H9 (cell line): ENCODE data around the gene NOVA1. TPM values are rescaled to one million over a fixed set of nuclear protein-coding genes. Genes with fewer than 3 reads are reported as not detected.

ENCODE experiments used
- DNase-seq: peaks from one replicate; pipeline ENCODE4 v3.0.0-alpha.2; 2017
- H2AFZ ChIP-seq: one replicate; pipeline ENCODE4 v1.6.1; 2013; ENCODE audit warnings: mild to moderate bottlenecking, low read length, control low read depth, moderate library complexity
- H2AK5ac ChIP-seq: 2 replicates; pipeline ENCODE4 v1.6.1; 2013; ENCODE audit warnings: low read length, control low read depth, mixed read lengths; ENCODE audit not compliant: insufficient read length
- H2BK120ac ChIP-seq: one replicate; pipeline ENCODE4 v1.6.1; 2013; ENCODE audit warnings: low read depth, mild to moderate bottlenecking, low read length, control low read depth, inconsistent platforms; ENCODE audit not compliant: poor library complexity, severe bottlenecking
- H2BK12ac ChIP-seq: 2 replicates; pipeline ENCODE4 v1.6.1; 2013; ENCODE audit warnings: low read length, control low read depth, mixed read lengths, low read depth; ENCODE audit not compliant: insufficient read length
- H2BK15ac ChIP-seq: 2 replicates; pipeline ENCODE4 v1.6.1; 2013; ENCODE audit warnings: low read depth, low read length, control low read depth
- H2BK20ac ChIP-seq: one replicate; pipeline ENCODE4 v1.6.1; 2013; ENCODE audit warnings: low read depth, mild to moderate bottlenecking, low read length, control low read depth, inconsistent platforms; ENCODE audit not compliant: poor library complexity, severe bottlenecking
- H2BK5ac ChIP-seq: 2 replicates; pipeline ENCODE4 v1.6.1; 2013; ENCODE audit warnings: low read length, control low read depth, mixed read lengths; ENCODE audit not compliant: insufficient read length
- H3K14ac ChIP-seq: 2 replicates; pipeline ENCODE4 v1.6.1; 2013; ENCODE audit warnings: low read length, control low read depth; ENCODE audit not compliant: insufficient read depth
- H3K18ac ChIP-seq: 2 replicates; pipeline ENCODE4 v1.6.1; 2013; ENCODE audit warnings: low read depth, mild to moderate bottlenecking, mixed read lengths, low read length, control low read depth; ENCODE audit not compliant: insufficient read length
- H3K23ac ChIP-seq: 2 replicates; pipeline ENCODE4 v1.6.1; 2013; ENCODE audit warnings: low read length, control low read depth, mixed read lengths, low read depth; ENCODE audit not compliant: insufficient read length
- H3K23me2 ChIP-seq: 2 replicates; pipeline ENCODE4 v1.6.1; 2013; ENCODE audit warnings: low read depth, mild to moderate bottlenecking, mixed read lengths, low read length, control low read depth; ENCODE audit not compliant: insufficient read length, poor library complexity, severe bottlenecking
- H3K27ac ChIP-seq: 2 replicates; pipeline ENCODE4 v1.5.1; 2013; ENCODE audit warnings: low read length, control low read depth, mixed read lengths, low read depth; ENCODE audit not compliant: insufficient read length
- H3K27me3 ChIP-seq: 2 replicates; pipeline ENCODE4 v1.6.1; 2013; ENCODE audit warnings: low read length, control low read depth, inconsistent platforms; ENCODE audit not compliant: insufficient read depth
- H3K4ac ChIP-seq: 2 replicates; pipeline ENCODE4 v1.6.1; 2013; ENCODE audit warnings: low read depth, mild to moderate bottlenecking, control low read depth, inconsistent platforms, low read length, moderate library complexity
- H3K4me1 ChIP-seq: 2 replicates; pipeline ENCODE4 v1.6.1; 2013; ENCODE audit warnings: low read length, control low read depth, inconsistent platforms; ENCODE audit not compliant: insufficient read depth
- H3K4me2 ChIP-seq: 2 replicates; pipeline ENCODE4 v1.6.1; 2013; ENCODE audit warnings: low read length, control low read depth, mixed read lengths; ENCODE audit not compliant: insufficient read length, insufficient read depth
- H3K56ac ChIP-seq: 2 replicates; pipeline ENCODE4 v1.6.1; 2013; ENCODE audit warnings: low read depth, mild to moderate bottlenecking, mixed read lengths, low read length, control low read depth; ENCODE audit not compliant: insufficient read length
- H3K79me1 ChIP-seq: 2 replicates; pipeline ENCODE4 v1.6.1; 2013; ENCODE audit warnings: low read depth, mild to moderate bottlenecking, moderate library complexity, low read length, control low read depth, inconsistent platforms; ENCODE audit not compliant: insufficient read depth, poor library complexity, severe bottlenecking
- H3K79me2 ChIP-seq: 2 replicates; pipeline ENCODE4 v1.6.1; 2013; ENCODE audit warnings: low read length, control low read depth, inconsistent platforms; ENCODE audit not compliant: insufficient read depth
- H3K9ac ChIP-seq: 2 replicates; pipeline ENCODE4 v1.6.1; 2013; ENCODE audit warnings: low read length, control low read depth, mixed read lengths; ENCODE audit not compliant: insufficient read length; ENCODE audit errors: extremely low read depth
- H3K9me3 ChIP-seq: one replicate; pipeline ENCODE4 v1.6.1; 2013; ENCODE audit warnings: low read depth, low read length, inconsistent platforms; ENCODE audit not compliant: control insufficient read depth
- H3T11ph ChIP-seq: one replicate; pipeline ENCODE4 v1.6.1; 2013; ENCODE audit warnings: mild to moderate bottlenecking, low read length, control low read depth, inconsistent platforms
- H4K20me1 ChIP-seq: one replicate; pipeline ENCODE4 v1.6.1; 2013; ENCODE audit not compliant: control insufficient read depth, insufficient read length, insufficient read depth
- H4K5ac ChIP-seq: 2 replicates; pipeline ENCODE4 v1.6.1; 2013; ENCODE audit warnings: low read depth, mild to moderate bottlenecking, mixed read lengths, low read length, control low read depth; ENCODE audit not compliant: insufficient read length
- H4K8ac ChIP-seq: replicated peaks from 2 replicates; pipeline ENCODE4 v1.6.1; 2013; ENCODE audit warnings: low read length, control low read depth, mixed read lengths, low read depth; ENCODE audit not compliant: insufficient read length
- H4K91ac ChIP-seq: 2 replicates; pipeline ENCODE4 v1.6.1; 2013; ENCODE audit warnings: low read depth, mild to moderate bottlenecking, moderate library complexity, mixed read lengths, low read length, control low read depth; ENCODE audit not compliant: insufficient read length
- H3K27ac Mint-ChIP-seq, 3 experiments: 2 replicates in 2 of 3; 3 replicates in 1 of 3; pipeline ENCODE4 v1.8.0; 2020 to 2021; ENCODE audit warnings: mixed read lengths in 3 of 3, mild to moderate bottlenecking in 1 of 3, moderate library complexity in 1 of 3
- H3K27me3 Mint-ChIP-seq: 2 replicates; pipeline ENCODE4 v1.8.0; 2021; ENCODE audit warnings: low read depth, mild to moderate bottlenecking, moderate library complexity, mixed read lengths
- H3K36me3 Mint-ChIP-seq, 3 experiments: 2 replicates in 2 of 3; 3 replicates in 1 of 3; pipeline ENCODE4 v1.8.0; 2020 to 2021; ENCODE audit warnings: low read depth in 3 of 3, mixed read lengths in 3 of 3; ENCODE audit not compliant: insufficient read depth in 1 of 3
- H3K4me1 Mint-ChIP-seq, 2 experiments: 2 replicates each; pipeline ENCODE4 v1.8.0; 2020; ENCODE audit warnings: mixed read lengths in 2 of 2
- H3K4me3 Mint-ChIP-seq, 2 experiments: 2 replicates in 1 of 2; 3 replicates in 1 of 2; pipeline ENCODE4 v1.8.0; 2020 to 2021; ENCODE audit warnings: mild to moderate bottlenecking in 2 of 2, mixed read lengths in 2 of 2, moderate library complexity in 1 of 2
- H3K9me3 Mint-ChIP-seq, 2 experiments: 2 replicates in 1 of 2; 3 replicates in 1 of 2; pipeline ENCODE4 v1.8.0; 2020; ENCODE audit warnings: mild to moderate bottlenecking in 2 of 2, mixed read lengths in 2 of 2, moderate library complexity in 1 of 2
- CTCF ChIP-seq: fragments of 200-600 bp; sonication (generic); conservative IDR thresholded peaks from 3 replicates; pipeline ENCODE4 v1.8.0; 2021; ENCODE audit warnings: antibody characterized with exemption, mild to moderate bottlenecking
- WGBS: extraction: QIAGEN DNeasy Blood & Tissue Kit; methylation state at CpG from one replicate; pipeline ENCODE4 v1.1.7; 2013; ENCODE audit warnings: missing lambda C conversion rate, low lambda C conversion rate, mixed read lengths; ENCODE audit not compliant: insufficient read length; ENCODE audit errors: extremely low coverage; 5-methylcytosine and 5-hydroxymethylcytosine counted together
- total RNA-seq: library from RNA; stranded (reverse); gene quantifications from 2 replicates; pipeline ENCODE4 v1.2.1, GENCODE V29; 2021

Gene NOVA1
- total RNA-seq, 1 experiment from 2014 or later, result 13.8 TPM

GRCh38 chr14:26412421-26412820 lies 185.4 kb downstream of the NOVA1 start:
- Mint-ChIP-seq H3K4me3 (no peak overlapping the region), H3K27ac (no peak overlapping the region), H3K36me3 (no peaks in the 10 kb centered on the region), H3K27me3 (no peaks in the 10 kb centered on the region), H3K4me1 (peaks cover 14 to 15% of the 10 kb centered on the region in 2 experiments), H3K9me3 (no peaks in the 10 kb centered on the region; a peak in 1 of 5 replicates)
- H3K9me3 ChIP-seq, result no peaks in the 10 kb centered on the region
- H2BK12ac ChIP-seq, result no peak overlapping the region
- no peak overlapping the region for H3K4me2 ChIP-seq
- no peak overlapping the region for H3K9ac ChIP-seq
- H4K20me1 ChIP-seq, result no peaks in the 10 kb centered on the region
- H4K8ac ChIP-seq, result no peak overlapping the region
- H3K23me2 ChIP-seq, result no peaks in the 10 kb centered on the region
- no peak overlapping the region for H4K5ac ChIP-seq
- no peak overlapping the region for H3K23ac ChIP-seq
- no peak overlapping the region for H3K14ac ChIP-seq
- no peak overlapping the region for H3K27ac ChIP-seq
- H2BK15ac ChIP-seq, result no peak overlapping the region
- no peaks in the 10 kb centered on the region for H3K27me3 ChIP-seq
- no peak for TF ChIP-seq CTCF
- H2AK5ac ChIP-seq, result no peak overlapping the region
- WGBS, result no CpG with 5 or more reads among the region's 3 CpGs
- no peak overlapping the region for H2BK20ac ChIP-seq
- no peak overlapping the region for H3K18ac ChIP-seq
- H4K91ac ChIP-seq, result no peak overlapping the region
- H3K79me1 ChIP-seq, result no peaks in the 10 kb centered on the region
- no peak overlapping the region for H3K56ac ChIP-seq
- no peaks in the 10 kb centered on the region for H3K79me2 ChIP-seq
- H2BK120ac ChIP-seq, result no peak overlapping the region
- no peak for DNase-seq
- no peak overlapping the region for H3T11ph ChIP-seq
- no peaks in the 10 kb centered on the region for H3K4me1 ChIP-seq
- H2BK5ac ChIP-seq, result no peak overlapping the region
- no peak overlapping the region for H3K4ac ChIP-seq
- no peak overlapping the region for H2AFZ ChIP-seq
